ENCODE measurements around the gene GJA10.

GJA10 gene

DNA sequence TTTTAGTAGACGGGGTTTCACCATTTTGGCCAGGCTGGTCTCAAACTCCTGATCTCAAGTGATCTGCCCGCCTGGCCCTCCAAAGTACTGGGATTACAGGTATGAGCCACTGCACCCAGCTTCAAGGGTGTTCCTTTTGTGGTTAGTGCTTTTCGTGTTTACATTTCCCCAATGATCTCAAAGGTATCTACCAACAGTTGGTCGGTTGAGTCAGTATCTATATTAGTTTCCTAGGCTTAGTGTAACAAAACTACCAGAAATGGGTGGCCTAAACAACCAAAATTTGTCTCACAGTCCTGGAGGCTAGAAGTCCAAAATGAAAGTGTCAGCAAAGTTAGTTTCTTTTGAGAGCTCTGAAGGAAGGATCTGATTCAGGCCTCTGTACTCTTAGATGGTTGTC lies 34.5 kb upstream of the GJA10 start:
- H3K36me3 ChIP-seq (ENCODE audit: control insufficient read depth in 1 of 2, insufficient read depth in 2 of 2, low read depth in 1 of 2, low read length in 2 of 2) = peaks cover 27 to 85% of the 10 kb centered on the region in 2 experiments
- no peaks in the 10 kb centered on the region for H3K27me3 ChIP-seq (ENCODE audit: control insufficient read depth in 1 of 2, insufficient read depth in 1 of 2, low read length in 2 of 2)
- H2BK12ac ChIP-seq (ENCODE audit: low read length in 2 of 2) = no peak overlapping the region
- no peak overlapping the region for H3K14ac ChIP-seq (ENCODE audit: low read length in 2 of 2)
- H2BK120ac ChIP-seq (ENCODE audit: low read depth, low read length) = no peak overlapping the region
- no peak overlapping the region for H3K4ac ChIP-seq (ENCODE audit: low read depth in 1 of 2, low read length in 2 of 2)
- H2BK15ac ChIP-seq (ENCODE audit: low read depth, poor library complexity, severe bottlenecking) = no peak overlapping the region
- no peak overlapping the region for H3K23ac ChIP-seq (ENCODE audit: low read length in 2 of 2)
- DNase-seq = no peak
- no peak overlapping the region for H4K8ac ChIP-seq (ENCODE audit: low read length)
- H3K9me3 ChIP-seq (ENCODE audit: control insufficient read depth, low read length) = no peaks in the 10 kb centered on the region
- no peak overlapping the region for H3K4me2 ChIP-seq (ENCODE audit: low read length, poor library complexity, severe bottlenecking)
- peaks cover 17% of the 10 kb centered on the region for H3K79me1 ChIP-seq (replicated peaks; ENCODE audit: low read length, poor library complexity, severe bottlenecking)
- H4K91ac ChIP-seq (ENCODE audit: low read length) = no peak overlapping the region
- no peak overlapping the region for H2BK5ac ChIP-seq (ENCODE audit: low read depth, low read length, poor library complexity, severe bottlenecking)
- WGBS = over 99% methylated on average over 4 of the region's 4 CpGs
- H2AK5ac ChIP-seq (ENCODE audit: low read length, severe bottlenecking) = no peak overlapping the region
- no peak overlapping the region for H3K4me3 ChIP-seq (ENCODE audit: insufficient read depth in 1 of 2, low read depth in 1 of 2, low read length in 2 of 2)
- H2AFZ ChIP-seq (ENCODE audit: low read depth, low read length) = no peak overlapping the region
- H3K27ac ChIP-seq (ENCODE audit: low read length, poor library complexity, severe bottlenecking) = no peak overlapping the region
- no peaks in the 10 kb centered on the region for H3K4me1 ChIP-seq (ENCODE audit: control insufficient read depth, insufficient read depth, low read depth, low read length)
- H3K18ac ChIP-seq (ENCODE audit: low read depth in 1 of 2, low read length in 2 of 2) = no peak overlapping the region
- no peak overlapping the region for H3K9ac ChIP-seq (ENCODE audit: low read length)

- WGBS = 99% methylated on average over 5 of the region's 5 CpGs
- Histone ChIP-seq H3K27me3 (ENCODE audit: control insufficient read depth in 1 of 2, insufficient read depth in 1 of 2, low read length in 2 of 2) (no peaks in the 10 kb centered on the region), H3K4ac (ENCODE audit: low read depth in 1 of 2, low read length in 2 of 2) (no peak overlapping the region), H3K23ac (ENCODE audit: low read length in 2 of 2) (no peak overlapping the region), H2BK120ac (ENCODE audit: low read depth, low read length) (no peak overlapping the region), H4K8ac (ENCODE audit: low read length) (no peak overlapping the region), H3K18ac (ENCODE audit: low read depth in 1 of 2, low read length in 2 of 2) (no peak overlapping the region), H2AK5ac (ENCODE audit: low read length, severe bottlenecking) (no peak overlapping the region), H4K91ac (ENCODE audit: low read length) (no peak overlapping the region), H3K9ac (ENCODE audit: low read length) (no peak overlapping the region), H3K79me1 (replicated peaks; ENCODE audit: low read length, poor library complexity, severe bottlenecking) (peaks cover 12% of the 10 kb centered on the region), H3K4me2 (ENCODE audit: low read length, poor library complexity, severe bottlenecking) (no peak overlapping the region), H3K9me3 (ENCODE audit: control insufficient read depth, low read length) (no peaks in the 10 kb centered on the region), H3K36me3 (ENCODE audit: control insufficient read depth in 1 of 2, insufficient read depth in 2 of 2, low read depth in 1 of 2, low read length in 2 of 2) (peaks cover 23 to 83% of the 10 kb centered on the region in 2 experiments), H2BK5ac (ENCODE audit: low read depth, low read length, poor library complexity, severe bottlenecking) (no peak overlapping the region), H3K14ac (ENCODE audit: low read length in 2 of 2) (no peak overlapping the region), H2BK15ac (ENCODE audit: low read depth, poor library complexity, severe bottlenecking) (no peak overlapping the region), H2BK12ac (ENCODE audit: low read length in 2 of 2) (no peak overlapping the region), H3K4me1 (ENCODE audit: control insufficient read depth, insufficient read depth, low read depth, low read length) (no peaks in the 10 kb centered on the region), H3K4me3 (ENCODE audit: insufficient read depth in 1 of 2, low read depth in 1 of 2, low read length in 2 of 2) (no peak overlapping the region), H3K27ac (ENCODE audit: low read length, poor library complexity, severe bottlenecking) (no peak overlapping the region), H2AFZ (ENCODE audit: low read depth, low read length) (no peak overlapping the region)
- DNase-seq = no peak
Observed at GRCh38 chr6:89862273-89862672, 32.0 kb upstream of the GJA10 start.

GRCh38 chr6:89862698-89863097 lies 31.6 kb upstream of the GJA10 start:
- WGBS = 100% methylated on average over 1 of the region's 2 CpGs
- H2AK5ac ChIP-seq (ENCODE audit: low read length, severe bottlenecking) = no peak overlapping the region
- H3K79me1 ChIP-seq (replicated peaks; ENCODE audit: low read length, poor library complexity, severe bottlenecking) = peaks cover 10% of the 10 kb centered on the region
- no peak overlapping the region for H2BK5ac ChIP-seq (ENCODE audit: low read depth, low read length, poor library complexity, severe bottlenecking)
- H3K36me3 ChIP-seq (ENCODE audit: control insufficient read depth in 1 of 2, insufficient read depth in 2 of 2, low read depth in 1 of 2, low read length in 2 of 2) = peaks cover 19 to 84% of the 10 kb centered on the region in 2 experiments
- no peak overlapping the region for H3K9ac ChIP-seq (ENCODE audit: low read length)
- H2BK12ac ChIP-seq (ENCODE audit: low read length in 2 of 2) = no peak overlapping the region
- no peak overlapping the region for H3K4ac ChIP-seq (ENCODE audit: low read depth in 1 of 2, low read length in 2 of 2)
- H2BK15ac ChIP-seq (ENCODE audit: low read depth, poor library complexity, severe bottlenecking) = no peak overlapping the region
- DNase-seq = no peak
- H2BK120ac ChIP-seq (ENCODE audit: low read depth, low read length) = no peak overlapping the region
- no peak overlapping the region for H3K4me2 ChIP-seq (ENCODE audit: low read length, poor library complexity, severe bottlenecking)
- no peak overlapping the region for H3K14ac ChIP-seq (ENCODE audit: low read length in 2 of 2)
- H3K27me3 ChIP-seq (ENCODE audit: control insufficient read depth in 1 of 2, insufficient read depth in 1 of 2, low read length in 2 of 2) = no peaks in the 10 kb centered on the region
- H3K4me3 ChIP-seq (ENCODE audit: insufficient read depth in 1 of 2, low read depth in 1 of 2, low read length in 2 of 2) = no peak overlapping the region
- no peaks in the 10 kb centered on the region for H3K4me1 ChIP-seq (ENCODE audit: control insufficient read depth, insufficient read depth, low read depth, low read length)
- H2AFZ ChIP-seq (ENCODE audit: low read depth, low read length) = no peak overlapping the region
- H4K91ac ChIP-seq (ENCODE audit: low read length) = no peak overlapping the region
- H4K8ac ChIP-seq (ENCODE audit: low read length) = no peak overlapping the region
- H3K9me3 ChIP-seq (ENCODE audit: control insufficient read depth, low read length) = no peaks in the 10 kb centered on the region
- H3K23ac ChIP-seq (ENCODE audit: low read length in 2 of 2) = no peak overlapping the region
- H3K18ac ChIP-seq (ENCODE audit: low read depth in 1 of 2, low read length in 2 of 2) = no peak overlapping the region
- no peak overlapping the region for H3K27ac ChIP-seq (ENCODE audit: low read length, poor library complexity, severe bottlenecking)

DNA sequence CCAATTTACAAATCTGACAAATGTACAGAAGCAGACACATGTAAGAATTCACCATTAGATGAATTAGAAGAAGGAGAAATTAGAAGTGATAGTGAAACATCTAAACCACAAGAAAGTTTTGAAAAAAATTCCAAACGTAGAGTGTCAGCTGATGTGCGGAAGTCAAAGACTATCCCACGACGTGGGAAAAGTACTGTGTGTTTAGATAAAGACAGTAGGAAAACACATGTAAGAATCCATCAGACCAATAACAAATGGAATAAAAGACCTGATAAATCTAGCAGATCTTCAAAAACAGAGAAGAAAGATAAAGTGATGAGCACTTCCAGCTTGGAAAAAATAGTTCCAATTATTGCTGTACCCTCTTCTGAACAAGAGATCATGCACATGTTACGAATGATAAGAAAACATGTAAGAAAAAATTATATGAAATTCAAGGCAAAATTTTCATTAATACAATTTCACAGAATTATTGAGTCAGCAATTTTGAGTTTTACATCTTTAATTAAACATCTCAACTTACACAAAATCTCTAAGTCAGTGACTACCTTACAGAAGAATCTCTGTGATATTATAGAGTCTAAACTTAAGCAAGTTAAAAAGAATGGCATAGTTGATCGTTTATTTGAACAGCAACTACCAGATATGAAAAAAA lies 28.1 kb upstream of the GJA10 start:
- Histone ChIP-seq H2BK12ac (ENCODE audit: low read length in 2 of 2) (no peak overlapping the region), H3K14ac (ENCODE audit: low read length in 2 of 2) (no peak overlapping the region), H2BK15ac (ENCODE audit: low read depth, poor library complexity, severe bottlenecking) (no peak overlapping the region), H3K9ac (ENCODE audit: low read length) (no peak overlapping the region), H3K27me3 (ENCODE audit: control insufficient read depth in 1 of 2, insufficient read depth in 1 of 2, low read length in 2 of 2) (no peaks in the 10 kb centered on the region), H3K18ac (ENCODE audit: low read depth in 1 of 2, low read length in 2 of 2) (no peak overlapping the region), H3K79me1 (replicated peaks; ENCODE audit: low read length, poor library complexity, severe bottlenecking) (peaks cover 13% of the 10 kb centered on the region), H3K4me2 (ENCODE audit: low read length, poor library complexity, severe bottlenecking) (no peak overlapping the region), H3K9me3 (ENCODE audit: control insufficient read depth, low read length) (no peaks in the 10 kb centered on the region), H3K23ac (ENCODE audit: low read length in 2 of 2) (no peak overlapping the region), H3K36me3 (ENCODE audit: control insufficient read depth in 1 of 2, insufficient read depth in 2 of 2, low read depth in 1 of 2, low read length in 2 of 2) (peaks cover 18 to 86% of the 10 kb centered on the region in 2 experiments), H2AK5ac (ENCODE audit: low read length, severe bottlenecking) (no peak overlapping the region), H4K8ac (ENCODE audit: low read length) (no peak overlapping the region), H4K91ac (ENCODE audit: low read length) (no peak overlapping the region), H3K4me1 (ENCODE audit: control insufficient read depth, insufficient read depth, low read depth, low read length) (no peaks in the 10 kb centered on the region), H3K4ac (ENCODE audit: low read depth in 1 of 2, low read length in 2 of 2) (no peak overlapping the region), H2BK120ac (ENCODE audit: low read depth, low read length) (no peak overlapping the region), H3K27ac (ENCODE audit: low read length, poor library complexity, severe bottlenecking) (no peak overlapping the region), H2AFZ (ENCODE audit: low read depth, low read length) (no peak overlapping the region), H3K4me3 (ENCODE audit: insufficient read depth in 1 of 2, low read depth in 1 of 2, low read length in 2 of 2) (no peak overlapping the region), H2BK5ac (ENCODE audit: low read depth, low read length, poor library complexity, severe bottlenecking) (no peak overlapping the region)
- 100% methylated on average over 2 of the region's 6 CpGs for WGBS
- DNase-seq = no peak

Measured in mesenchymal stem cell (in vitro differentiated cells and primary cell).